GM19043 (cell line): ENCODE data around the gene VIPR1.
A peak's percentile ranks its signal among the peaks of the same experiment; 100 is the strongest.

Experiments
- ATAC-seq: cut with Tn5 transposase; IDR thresholded peaks from one replicate; pipeline ENCODE4 v1.9.1; 2021; ENCODE audit warnings: low read depth; ENCODE audit not compliant: unreplicated experiment

VIPR1 gene

GRCh38 chr3:42502429-42503250, at the start of gene VIPR1:
VIPR1 (plus strand) TSS chr3:42502643; CDS start chr3:42502736, 93 bp downstream.
- peak; percentile 85 for ATAC-seq

DNA sequence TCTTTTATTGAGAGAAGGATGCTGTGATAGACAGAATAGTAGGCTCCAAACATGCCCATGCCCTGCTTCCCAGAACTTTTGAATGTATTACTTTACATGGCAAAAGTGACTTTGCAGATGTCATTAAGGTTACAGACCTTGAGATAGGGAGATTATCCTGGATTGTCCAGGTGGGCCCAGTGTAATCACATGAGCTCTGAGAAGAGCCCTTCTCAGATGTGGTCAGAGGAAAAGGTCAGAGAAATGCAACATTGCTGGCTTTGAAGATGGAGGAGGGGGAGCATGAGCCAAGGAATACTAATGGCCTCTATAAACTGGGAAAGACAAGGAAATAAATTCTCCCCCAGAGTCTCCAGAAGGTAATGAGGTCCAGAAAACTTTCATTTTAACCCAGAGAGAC, 46.2 kb upstream of the VIPR1 start:
- ATAC-seq: no peak

DNA sequence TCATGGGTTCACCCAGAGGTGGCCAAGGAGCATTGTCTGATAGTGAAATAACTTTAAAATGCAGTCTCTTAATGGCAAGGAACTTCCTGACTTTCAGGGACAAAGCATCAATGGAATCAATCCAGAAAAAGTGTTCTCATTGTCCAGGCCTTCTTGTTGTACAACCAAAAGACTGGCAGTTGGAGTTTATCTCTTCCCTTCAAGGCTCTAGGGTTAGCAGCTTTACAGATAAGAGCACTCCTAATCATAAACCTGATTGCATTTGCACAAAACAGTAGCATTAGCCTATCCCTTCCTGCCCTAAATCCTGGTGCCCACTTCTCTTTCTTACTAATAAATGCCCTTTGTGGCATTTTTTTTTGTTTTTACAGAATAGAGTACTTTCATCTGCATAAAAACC, 43.3 kb upstream of the VIPR1 start:
- ATAC-seq: no peak

- no peak for ATAC-seq
Measured at GRCh38 chr3:42461762-42462161, 40.7 kb upstream of the VIPR1 start.

DNA sequence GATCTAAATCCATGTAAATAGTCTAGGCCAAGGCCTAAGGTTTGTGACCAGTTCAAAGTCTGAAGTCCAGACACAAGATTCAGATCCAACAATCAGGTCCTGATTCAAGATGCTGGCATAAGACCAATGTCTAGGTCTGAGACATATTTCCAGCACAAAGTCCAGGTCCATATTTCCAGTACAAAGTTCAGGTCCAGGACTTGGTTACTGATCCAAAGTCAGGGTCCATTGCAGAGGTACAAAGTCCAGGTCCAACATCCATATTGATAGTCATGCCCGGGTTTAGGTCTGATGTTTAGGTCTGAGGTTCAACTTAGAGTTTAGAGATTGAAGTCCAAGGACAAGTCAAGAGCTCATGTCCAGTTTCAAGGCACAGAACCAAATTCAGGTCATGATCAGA, 39.4 kb upstream of the VIPR1 start:
- no peak for ATAC-seq

DNA sequence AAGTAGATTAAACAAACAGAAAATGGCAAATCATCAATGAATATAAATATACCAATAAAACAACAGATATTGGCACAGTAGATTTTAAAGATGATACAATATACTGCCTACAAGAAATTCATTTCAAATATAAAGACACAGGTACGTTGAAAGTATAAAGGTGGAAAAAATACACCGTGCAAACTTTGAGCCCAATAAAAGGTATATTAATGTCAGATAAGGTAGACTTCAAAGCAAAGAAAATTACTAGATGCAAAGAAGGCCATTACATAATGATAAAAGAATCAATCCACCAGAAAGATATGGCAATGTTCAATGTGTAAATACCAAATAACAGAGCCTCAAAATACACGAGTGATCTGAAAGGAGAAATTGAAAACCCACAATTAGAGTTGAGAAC, 34.3 kb upstream of the VIPR1 start:
- no peak for ATAC-seq

- ATAC-seq: no peak
Measured at GRCh38 chr3:42472555-42472954, 29.9 kb upstream of the VIPR1 start.

DNA sequence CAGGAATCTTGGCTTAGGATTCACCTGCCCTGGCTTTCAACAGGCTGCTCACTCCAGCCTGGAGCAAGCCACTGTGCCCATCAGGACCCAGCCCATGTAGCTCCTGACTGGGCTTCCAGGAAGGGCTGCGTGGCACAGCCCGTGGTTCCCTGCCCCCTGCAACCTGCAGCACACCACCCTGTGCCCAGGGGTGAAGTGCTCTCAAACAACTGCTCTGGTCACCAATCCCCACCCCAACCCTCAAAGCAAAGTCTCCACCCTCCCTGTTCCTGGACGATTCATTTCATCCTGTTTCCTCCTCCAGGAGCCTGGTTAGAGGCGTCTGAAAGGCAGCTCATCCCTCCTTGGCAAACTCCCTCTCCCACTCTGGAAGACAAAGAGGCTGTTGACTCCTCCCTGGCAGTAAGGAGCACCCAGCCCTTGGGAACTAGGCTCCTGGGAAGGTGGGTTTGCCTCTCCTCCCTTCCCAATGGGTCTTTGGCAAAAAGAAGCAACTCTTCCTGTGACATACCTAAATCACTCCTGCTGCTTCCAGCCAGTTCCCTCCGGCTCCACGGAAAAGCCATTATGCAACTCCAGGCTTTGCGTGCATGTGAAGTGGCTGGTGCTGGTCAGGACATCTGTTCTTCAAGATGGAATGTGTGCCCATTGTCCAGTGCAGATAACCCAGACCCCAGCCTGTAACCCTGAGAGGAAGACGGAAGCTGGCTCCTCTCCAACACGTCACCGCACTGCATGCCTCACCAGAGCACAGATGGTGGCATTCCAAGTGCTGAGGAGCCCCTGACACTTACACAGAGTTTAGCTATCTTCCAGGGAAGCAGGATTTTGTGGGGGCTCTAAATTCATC, 29.1 kb upstream of the VIPR1 start:
- no peak for ATAC-seq

DNA sequence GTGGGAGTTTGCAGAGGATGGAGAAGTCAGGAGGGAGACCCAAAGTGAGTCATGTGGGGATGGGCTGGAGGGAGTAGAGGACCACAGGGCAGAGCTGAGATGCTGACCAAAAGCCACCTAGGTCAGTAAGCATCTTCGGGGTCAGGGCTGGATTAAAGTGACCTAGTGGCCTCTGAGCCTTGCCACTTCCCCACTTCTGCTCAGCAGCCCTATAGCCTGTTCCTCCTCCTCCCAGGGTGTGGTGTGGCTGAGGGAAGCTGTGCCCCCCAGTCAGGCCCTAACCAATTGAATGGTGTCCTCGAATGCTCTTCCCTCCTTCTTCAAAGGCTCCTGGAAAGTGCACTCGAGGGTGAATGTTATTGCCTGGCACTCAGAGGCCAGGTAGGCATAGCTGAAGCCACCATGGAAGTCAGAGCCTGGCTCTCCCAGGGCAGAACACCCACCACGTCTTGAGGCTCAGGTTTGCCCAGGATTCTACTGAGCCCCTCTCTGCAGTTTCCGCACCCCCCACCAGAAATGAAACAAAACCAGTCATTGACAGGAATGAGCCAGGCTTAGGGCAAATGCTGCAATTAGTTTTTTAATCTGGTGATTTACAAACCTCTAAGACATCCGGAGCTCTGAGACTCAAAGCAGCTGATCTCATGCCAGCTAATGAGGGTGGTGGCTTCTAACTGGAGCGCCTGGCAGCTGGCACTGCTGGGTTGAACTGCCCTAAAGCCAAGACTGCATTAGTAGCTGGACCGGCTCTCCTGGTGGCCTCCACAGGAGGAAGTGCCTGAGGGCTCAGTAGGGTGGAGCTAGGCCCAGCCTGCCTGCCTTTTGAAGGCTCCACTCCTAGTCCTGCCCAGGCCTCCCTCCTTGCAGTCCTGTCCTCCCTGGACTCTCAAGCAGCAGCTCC, 26.0 kb upstream of the VIPR1 start:
- no peak for ATAC-seq

- ATAC-seq: no peak
Measured at GRCh38 chr3:42477696-42478095, 24.7 kb upstream of the VIPR1 start.

DNA sequence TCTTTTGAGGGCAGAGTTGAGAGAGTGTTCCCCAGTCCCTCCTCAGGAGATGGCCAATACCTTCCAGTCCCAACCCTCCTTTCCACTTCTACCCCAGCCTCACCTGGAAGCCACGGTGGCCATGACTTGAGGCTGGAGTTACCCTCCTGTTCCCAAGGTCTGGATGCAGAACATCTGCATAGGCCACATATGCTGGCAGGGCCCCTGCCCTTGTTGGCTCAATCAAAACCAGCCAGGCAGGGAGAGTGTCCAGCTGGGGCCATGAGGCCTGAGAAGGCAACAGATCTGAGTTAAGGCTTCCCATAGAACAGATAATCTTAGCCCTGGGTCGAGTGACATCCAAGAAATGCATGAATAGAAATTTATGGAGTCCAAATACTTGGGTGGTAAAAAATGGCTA, 23.6 kb upstream of the VIPR1 start:
- no peak for ATAC-seq

- no peak for ATAC-seq
Measured at GRCh38 chr3:42486814-42487565, 15.5 kb upstream of the VIPR1 start.

GRCh38 chr3:42488687-42489086, 13.8 kb upstream of the VIPR1 start:
- ATAC-seq: no peak

DNA sequence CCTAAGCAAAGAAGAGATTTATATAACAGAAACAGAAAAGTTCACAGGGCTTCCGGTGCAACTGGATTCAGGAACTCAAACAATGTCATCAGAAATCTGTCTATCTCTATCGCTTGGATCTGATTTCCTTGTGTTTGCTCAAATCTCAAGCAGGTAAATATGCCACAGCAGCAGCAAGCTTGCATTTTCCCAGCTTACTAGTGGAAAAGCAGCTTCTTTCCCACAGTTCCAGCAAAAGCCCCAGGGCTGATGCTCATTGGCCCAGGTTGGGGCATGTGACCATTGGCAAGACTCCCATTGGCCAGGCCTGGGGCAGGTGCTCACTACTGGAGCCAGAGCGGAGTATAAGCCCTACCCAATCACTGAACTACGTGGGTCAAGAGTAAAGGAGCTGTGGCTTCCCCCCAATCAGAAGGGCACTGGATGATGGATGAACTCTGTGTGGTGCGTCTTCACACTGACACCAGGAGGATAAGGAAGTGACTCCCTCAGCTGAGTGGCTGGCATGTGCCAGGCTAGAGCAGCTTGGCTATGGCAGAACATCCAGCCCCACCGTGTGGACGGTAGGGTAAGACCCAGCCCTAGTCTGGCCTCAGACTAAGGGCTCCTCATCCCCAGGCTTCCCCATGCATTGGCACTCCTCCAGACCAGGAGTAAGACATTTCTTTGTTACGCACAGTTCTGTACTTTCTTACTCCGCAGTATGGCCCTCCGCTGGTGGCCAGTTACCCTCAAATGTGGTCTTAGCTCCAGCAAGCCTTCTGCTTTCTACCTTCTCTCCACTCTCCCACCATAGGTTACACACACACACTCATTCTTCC, 13.1 kb upstream of the VIPR1 start:
- ATAC-seq: no peak

DNA sequence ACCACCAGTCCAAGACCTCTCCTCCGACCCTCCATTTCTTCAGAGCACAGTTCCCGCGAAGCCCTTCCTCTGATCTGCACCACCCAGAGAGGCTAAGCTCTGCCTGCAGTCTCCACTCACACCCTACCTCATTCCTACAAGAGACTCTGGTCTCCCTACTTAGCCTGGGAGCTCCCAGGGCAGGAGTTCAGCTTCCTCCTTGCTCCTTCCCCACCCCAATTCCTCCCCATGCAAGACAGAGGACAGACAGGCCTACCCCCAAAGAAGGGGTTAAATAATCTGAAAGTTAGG, 12.6 kb upstream of the VIPR1 start:
- peak; percentile 8 for ATAC-seq

DNA sequence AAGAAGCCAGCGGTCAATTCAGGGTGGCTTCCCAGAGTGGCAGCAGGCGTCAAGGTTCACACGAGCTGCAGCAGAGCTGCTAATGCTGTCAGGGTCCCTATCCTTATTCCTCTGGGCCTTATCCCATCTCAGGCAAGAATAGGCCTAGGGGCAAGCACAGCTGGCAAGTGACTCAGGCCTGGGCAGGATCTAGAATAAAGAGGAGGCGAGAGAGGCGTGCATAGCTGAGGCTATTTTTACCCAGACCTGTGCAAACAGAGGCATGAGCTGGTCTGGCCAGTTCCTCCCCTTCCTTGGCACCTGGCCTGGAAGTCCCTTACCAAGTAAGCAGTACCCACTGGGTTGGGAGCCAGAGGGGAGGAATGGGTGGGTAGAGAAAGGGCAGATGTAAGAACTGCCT, 12.2 kb upstream of the VIPR1 start:
- ATAC-seq: peak; percentile 98

- ATAC-seq: no peak
Measured at GRCh38 chr3:42491881-42492507, 10.4 kb upstream of the VIPR1 start.

DNA sequence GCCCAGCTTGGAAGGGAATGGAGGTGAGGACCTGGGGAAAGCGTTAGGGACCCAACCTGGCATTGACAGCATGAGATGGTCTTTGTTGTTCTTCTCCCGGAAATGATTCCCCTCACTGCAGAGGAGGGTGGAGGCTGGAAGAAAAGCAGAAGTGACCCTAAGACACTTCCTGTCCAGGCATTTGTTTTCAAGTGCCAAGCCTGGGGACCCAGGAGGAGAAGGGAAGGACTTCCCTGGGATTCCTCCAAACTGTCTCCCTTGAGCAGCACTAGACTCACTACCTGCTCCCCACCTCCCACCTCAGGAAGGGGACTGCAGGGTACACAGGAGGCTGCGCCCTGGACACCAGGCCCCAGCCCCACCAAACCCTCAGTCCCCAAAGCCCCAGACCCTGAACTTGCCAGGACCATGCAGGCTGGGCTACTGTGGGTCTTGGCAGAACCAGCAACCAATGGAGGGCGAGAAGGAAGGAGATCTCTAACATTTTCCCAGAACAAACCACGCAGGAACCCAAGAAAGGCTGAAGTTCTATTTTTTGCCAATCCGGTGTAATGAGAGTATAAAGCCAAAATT, 9.8 kb upstream of the VIPR1 start:
- ATAC-seq: no peak
